Measurements from ENCODE around the gene OR52M1.

Gene OR52M1

DNA sequence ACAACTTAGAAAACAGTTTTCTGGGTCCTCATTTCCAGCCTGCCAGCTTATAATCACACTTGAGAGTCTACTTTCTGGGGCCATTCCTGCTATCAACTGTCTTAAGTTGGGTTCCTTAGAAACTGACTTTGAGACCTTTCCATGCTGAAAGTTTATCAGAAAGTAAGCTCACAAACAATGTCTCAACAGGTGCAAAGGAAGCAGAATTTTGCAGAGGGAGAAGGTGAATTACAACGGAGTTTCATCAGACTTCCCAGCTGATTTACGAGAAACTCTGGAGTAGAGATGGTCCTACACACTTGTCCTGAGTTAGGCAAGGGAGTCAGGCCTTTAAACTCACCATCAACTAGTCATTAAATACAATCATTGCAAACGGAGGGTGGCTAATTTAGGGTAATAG, 31.9 kb downstream of the OR52M1 start:
- DNase-seq = no peak

DNA sequence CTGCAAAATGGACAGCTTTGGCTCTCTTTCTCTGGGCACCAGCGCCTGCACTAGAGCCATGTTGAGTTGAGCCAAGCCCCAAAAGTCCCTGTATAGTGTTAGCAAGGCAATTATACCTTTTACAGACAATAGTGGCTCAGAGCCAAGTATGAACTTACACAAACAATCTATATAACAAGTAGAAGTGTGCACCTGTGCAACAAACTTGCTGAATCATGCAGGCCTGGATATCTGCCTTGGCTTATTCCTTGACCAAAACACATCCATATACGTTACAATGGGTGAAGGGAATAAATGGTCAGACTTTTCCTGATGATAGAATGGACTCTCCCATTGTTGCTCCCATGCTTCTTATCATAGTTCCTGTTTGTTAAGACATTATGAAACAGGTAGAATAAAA, 32.8 kb downstream of the OR52M1 start:
- no peak for DNase-seq

DNA sequence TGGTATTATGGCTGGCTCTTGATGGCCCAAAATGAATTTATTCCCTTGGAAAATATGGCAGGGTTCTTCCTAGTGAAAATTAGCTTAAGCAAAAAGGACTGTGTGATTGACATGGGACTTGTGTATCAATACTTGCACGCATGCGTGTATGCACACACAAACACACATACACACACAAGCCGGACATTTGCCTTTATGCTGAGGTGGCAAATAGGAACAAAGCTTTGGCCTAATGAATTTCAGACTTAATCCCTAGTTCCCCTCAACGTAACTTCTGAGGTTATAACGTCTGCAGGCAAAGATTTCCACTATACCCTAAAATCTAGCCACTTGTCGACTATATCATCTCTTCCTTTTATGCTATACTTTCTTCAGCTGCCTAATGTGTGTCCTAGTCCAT, 33.6 kb downstream of the OR52M1 start:
- DNase-seq = no peak

DNA sequence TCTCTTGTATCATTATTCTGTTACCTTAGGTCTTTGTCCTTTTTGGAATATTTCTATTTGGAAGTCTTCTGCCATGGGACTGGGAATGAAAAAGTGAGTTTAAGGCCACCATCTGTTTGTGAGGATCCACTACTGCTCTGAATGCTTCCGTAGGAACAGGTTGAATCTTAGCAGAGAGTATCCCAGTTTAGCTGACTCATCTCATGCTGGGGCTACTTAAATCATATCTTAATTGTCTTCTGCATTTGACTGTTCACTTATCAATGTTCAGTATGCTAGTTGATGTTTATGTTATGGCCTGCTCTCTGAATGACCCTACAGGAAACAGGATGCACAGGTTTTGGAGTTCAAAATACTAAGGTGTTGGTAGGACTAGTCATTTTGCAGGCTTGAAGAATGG, 35.1 kb downstream of the OR52M1 start:
- DNase-seq = no peak

DNA sequence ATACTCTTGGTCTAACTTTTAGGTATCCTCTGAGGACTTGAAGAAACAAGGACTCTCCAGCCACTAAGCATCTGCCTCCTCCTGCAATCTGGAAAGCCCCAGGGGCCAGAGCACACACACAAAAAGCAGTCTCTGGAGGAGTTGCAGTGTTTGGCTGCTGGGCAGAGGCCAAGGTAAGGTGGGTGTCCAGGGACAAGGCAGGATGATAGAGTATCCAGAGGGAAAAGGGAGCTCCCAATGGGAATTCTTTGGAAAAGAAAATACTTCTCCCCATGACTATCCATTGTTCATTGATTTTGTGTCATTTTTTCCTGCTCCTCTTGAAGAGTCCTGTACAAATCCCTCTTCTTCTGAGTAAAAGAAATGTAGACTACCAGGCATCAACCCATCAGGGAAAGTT, 36.5 kb downstream of the OR52M1 start, which contains the start of gene OR52I2:
TSS of gene OR52I2 (plus strand) at position 301 of the 400 bp plus-strand sequence.
- no peak for DNase-seq

DNA sequence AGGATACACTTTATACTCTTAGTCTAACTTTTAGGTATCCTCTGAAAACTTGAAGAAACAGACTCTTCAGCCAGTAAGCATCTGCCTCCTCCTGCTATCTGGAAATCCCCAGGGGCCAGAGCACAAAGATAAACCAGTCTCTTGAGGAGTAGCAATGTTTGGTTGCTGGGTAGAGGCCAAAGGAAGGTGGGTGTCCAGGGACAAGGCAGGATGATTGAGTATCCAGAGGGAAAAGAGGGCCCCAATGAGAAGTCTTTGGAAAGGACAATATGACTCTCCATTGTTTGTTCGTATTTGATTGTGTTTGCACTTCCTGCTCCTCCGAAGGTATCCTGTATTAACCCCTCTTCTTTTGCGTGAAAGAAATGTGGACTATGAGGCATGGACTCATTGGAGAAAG, 44.0 kb downstream of the OR52M1 start:
- DNase-seq = no peak

DNA sequence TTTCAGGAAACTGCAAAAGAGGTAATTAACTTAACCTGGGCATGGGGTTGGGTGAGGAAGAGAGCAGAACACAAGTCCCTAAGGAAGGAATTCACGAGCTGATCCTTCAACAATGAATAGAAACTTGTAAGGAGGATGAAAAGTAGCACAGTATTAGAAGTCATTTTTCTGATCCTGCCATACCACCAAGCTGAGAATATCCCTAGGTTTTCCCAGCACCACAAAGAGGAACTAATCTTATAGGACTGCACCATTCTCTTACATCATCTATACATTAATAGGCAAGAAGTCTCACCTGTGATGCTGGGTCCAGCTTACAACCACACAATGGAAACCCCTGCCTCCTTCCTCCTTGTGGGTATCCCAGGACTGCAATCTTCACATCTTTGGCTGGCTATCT, 48.7 kb downstream of the OR52M1 start, which contains the start of gene OR52I1:
TSS of gene OR52I1 (plus strand) at position 301 of the 400 bp plus-strand sequence. CDS start at position 301, 0 bp downstream.
- DNase-seq = no peak

Measured in NCI-H2227 treated with DMSO at 0.1 percent for 48 hours (cell line).